Measurements from ENCODE around the gene SLC25A30.
A peak's percentile ranks its signal among the peaks of the same experiment; 100 is the strongest.

The SLC25A30 gene

GRCh38 chr13:45368005-45368404 is 50.2 kb downstream of the SLC25A30 start:
- TF ChIP-seq CTCF (IDR thresholded peaks at IDR 0.05; ENCODE audit: low read depth, low read length, missing control alignments), result no peak
- H3K4me3 ChIP-seq (ENCODE audit: low read depth, low read length), result no peak overlapping the region
- no peak for DNase-seq (ENCODE audit: low read depth)
- in situ Hi-C loops (cut with HindIII; ENCODE audit: low sequenced_read_pairs), result no loop called here

GRCh38 chr13:45367358-45367757 is 50.8 kb downstream of the SLC25A30 start:
- in situ Hi-C loops (cut with HindIII; ENCODE audit: low sequenced_read_pairs), result no loop called here
- peak; percentile 56 for DNase-seq (ENCODE audit: low read depth)
- no peak overlapping the region for H3K4me3 ChIP-seq (ENCODE audit: low read depth, low read length)
- no peak for TF ChIP-seq CTCF (IDR thresholded peaks at IDR 0.05; ENCODE audit: low read depth, low read length, missing control alignments)

- in situ Hi-C loops (cut with HindIII; ENCODE audit: low sequenced_read_pairs), result no loop called here
- TF ChIP-seq CTCF (IDR thresholded peaks at IDR 0.05; ENCODE audit: low read depth, low read length, missing control alignments), result no peak
- H3K4me3 ChIP-seq (ENCODE audit: low read depth, low read length), result no peak overlapping the region
- DNase-seq (ENCODE audit: low read depth), result no peak
Measured at GRCh38 chr13:45365558-45365885, 52.7 kb downstream of the SLC25A30 start.

- no peak for DNase-seq (ENCODE audit: low read depth)
- no peak for TF ChIP-seq CTCF (IDR thresholded peaks at IDR 0.05; ENCODE audit: low read depth, low read length, missing control alignments)
- in situ Hi-C loops (cut with HindIII; ENCODE audit: low sequenced_read_pairs), result no loop called here
- no peak overlapping the region for H3K4me3 ChIP-seq (ENCODE audit: low read depth, low read length)
Measured at GRCh38 chr13:45364876-45365557, 53.2 kb downstream of the SLC25A30 start.

- in situ Hi-C loops (cut with HindIII; ENCODE audit: low sequenced_read_pairs), result no loop called here
- H3K4me3 ChIP-seq (ENCODE audit: low read depth, low read length), result no peak overlapping the region
- DNase-seq (ENCODE audit: low read depth), result no peak
- TF ChIP-seq CTCF (IDR thresholded peaks at IDR 0.05; ENCODE audit: low read depth, low read length, missing control alignments), result no peak
Measured at GRCh38 chr13:45362939-45363338, 55.2 kb downstream of the SLC25A30 start.

GRCh38 chr13:45361596-45362206 is 56.5 kb downstream of the SLC25A30 start:
- no peak for DNase-seq (ENCODE audit: low read depth)
- H3K4me3 ChIP-seq (ENCODE audit: low read depth, low read length), result no peak overlapping the region
- in situ Hi-C loops (cut with HindIII; ENCODE audit: low sequenced_read_pairs), result no loop called here
- no peak for TF ChIP-seq CTCF (IDR thresholded peaks at IDR 0.05; ENCODE audit: low read depth, low read length, missing control alignments)

All from astrocyte of the cerebellum (primary cell).